NCI-H2081 (cell line): ENCODE results near the gene LRRK1.
"Not testable (repeated sequence)": the region's sequence is repeated elsewhere in the genome, so short reads cannot be mapped to it uniquely, and the experiment has no call there.

Source experiments
- DNase-seq, 2 experiments: peaks; one replicate each; lab custom pipeline; 2025; lab: John Stamatoyannopoulos, UW

LRRK1 gene

GRCh38 chr15:101092867-101093202 is 173.7 kb downstream of the LRRK1 start:
- DNase-seq: no peak

- no peak for DNase-seq
Measured at GRCh38 chr15:101093958-101094357, 174.8 kb downstream of the LRRK1 start.

DNA sequence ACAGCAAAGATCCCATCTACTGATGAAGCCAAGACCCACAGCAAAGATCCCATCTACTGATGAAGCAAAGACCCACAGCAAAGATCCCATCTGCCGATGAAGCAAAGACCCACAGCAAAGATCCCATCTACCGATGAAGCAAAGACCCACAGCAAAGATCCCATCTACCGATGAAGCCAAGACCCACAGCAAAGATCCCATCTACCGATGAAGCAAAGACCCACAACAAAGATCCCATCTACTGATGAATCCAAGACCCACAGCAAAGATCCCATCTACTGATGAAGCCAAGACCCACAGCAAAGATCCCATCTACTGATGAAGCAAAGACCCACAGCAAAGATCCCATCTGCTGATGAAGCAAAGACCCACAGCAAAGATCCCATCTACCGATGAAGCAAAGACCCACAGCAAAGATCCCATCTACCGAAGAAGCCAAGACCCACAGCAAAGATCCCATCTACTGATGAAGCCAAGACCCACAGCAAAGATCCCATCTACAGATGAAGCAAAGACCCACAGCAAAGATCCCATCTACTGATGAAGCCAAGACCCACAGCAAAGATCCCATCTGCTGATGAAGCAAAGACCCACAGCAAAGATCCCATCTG is 176.7 kb downstream of the LRRK1 start:
- not testable (repeated sequence) for DNase-seq

DNA sequence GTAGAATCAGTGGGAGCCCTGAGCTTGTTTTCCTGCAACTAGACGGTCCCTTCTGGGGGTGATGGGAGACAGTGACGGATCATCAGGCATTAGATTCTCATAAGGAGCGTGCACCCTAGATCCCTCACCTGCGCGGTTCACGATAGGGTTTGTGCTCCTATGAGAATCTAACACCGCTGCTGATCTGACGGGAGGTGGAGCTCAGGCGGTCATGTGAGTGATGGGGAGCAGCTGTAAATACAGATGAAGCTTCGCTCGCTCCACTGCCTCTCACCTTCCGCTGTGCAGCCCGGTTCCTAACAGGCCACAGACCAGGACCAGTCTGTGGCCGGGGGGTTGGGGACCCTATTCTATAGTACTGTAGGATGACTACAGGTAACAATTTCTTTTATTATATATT is 178.0 kb downstream of the LRRK1 start:
- no peak for DNase-seq

- no peak for DNase-seq
Measured at GRCh38 chr15:101099183-101099582, 180.0 kb downstream of the LRRK1 start.

GRCh38 chr15:101100118-101100517 is 181.0 kb downstream of the LRRK1 start:
- no peak for DNase-seq

DNA sequence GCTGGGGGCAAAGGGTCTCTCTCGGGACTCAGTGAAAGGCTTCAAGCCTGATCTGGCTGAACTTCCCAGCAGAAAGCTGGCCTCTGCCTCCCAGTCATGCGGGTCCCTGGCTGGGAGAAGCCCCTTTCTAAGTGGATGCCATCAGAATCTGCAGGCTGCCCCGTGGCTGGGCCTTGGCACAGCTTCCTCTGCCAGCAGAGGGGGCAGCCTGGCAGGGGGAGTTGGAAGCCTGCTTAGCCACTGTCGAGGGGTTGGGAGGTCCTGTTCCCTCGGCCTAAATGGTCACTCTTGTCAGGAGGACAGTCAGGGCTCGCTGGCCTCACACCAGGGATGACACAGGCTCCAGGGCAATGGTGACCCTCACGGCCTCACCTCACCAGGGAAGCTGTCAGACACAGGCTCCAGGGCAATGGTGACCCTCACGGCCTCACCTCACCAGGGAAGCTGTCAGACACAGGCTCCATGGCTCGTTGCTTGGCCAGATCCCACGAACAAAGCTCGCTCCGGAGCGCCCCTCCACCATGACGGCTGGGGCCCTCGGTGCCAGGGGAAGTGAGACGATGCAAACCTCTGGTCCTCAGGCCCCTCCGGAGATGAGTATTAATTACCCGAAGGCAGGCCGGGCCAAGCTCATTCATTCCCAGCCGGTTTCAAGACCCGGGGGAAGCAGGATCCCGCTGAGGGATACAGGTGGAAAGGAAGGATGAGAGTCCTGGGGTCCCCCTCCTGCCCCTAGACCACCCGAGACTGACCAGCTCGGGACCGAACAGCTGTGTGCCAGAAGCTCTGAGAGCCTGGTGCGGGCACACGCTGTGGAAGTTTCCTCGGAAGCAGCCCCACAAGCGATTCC is 181.7 kb downstream of the LRRK1 start:
- no peak for DNase-seq

GRCh38 chr15:101101676-101102075 is 182.5 kb downstream of the LRRK1 start:
- DNase-seq: no peak

DNA sequence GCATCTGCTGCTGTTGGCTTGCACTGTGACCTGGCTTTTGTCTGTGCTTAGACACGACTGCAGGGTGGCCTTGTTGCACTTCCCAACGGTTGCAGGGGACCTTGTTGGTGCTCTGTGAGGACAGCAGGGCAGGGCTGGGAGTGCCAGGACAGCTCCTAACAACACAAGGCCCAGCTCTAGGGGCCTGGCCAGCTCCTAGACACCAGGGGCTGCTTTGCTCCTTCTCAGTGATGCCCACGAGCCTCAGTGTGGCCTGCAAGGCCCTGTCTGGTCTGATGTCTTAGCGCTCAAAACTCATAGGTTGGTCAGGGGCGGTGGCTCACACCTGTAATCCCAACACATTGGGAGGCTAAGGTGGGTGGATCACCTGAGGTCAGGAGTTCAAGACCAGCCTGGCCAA is 183.6 kb downstream of the LRRK1 start:
- DNase-seq: no peak

DNA sequence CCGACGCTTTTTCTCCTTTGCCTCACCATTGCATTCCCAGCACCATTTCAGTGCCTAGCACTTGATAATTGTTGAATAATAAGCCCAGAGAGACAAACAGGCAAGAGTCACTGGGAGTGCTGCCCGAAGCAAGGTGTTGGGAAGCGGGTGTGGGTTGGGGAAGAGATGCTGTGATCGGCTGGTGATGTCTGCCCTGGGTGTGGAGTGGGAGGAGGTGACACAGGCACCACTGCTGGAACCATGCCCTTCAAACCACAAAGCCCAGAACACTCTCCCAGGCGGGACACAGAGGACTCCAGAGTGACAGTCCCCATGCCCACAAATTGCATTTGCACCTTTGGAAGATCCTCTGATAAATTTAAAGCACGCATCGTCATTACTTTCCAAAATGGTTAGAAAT is 184.4 kb downstream of the LRRK1 start:
- no peak for DNase-seq

GRCh38 chr15:101104141-101104540 is 185.0 kb downstream of the LRRK1 start:
- no peak for DNase-seq

DNA sequence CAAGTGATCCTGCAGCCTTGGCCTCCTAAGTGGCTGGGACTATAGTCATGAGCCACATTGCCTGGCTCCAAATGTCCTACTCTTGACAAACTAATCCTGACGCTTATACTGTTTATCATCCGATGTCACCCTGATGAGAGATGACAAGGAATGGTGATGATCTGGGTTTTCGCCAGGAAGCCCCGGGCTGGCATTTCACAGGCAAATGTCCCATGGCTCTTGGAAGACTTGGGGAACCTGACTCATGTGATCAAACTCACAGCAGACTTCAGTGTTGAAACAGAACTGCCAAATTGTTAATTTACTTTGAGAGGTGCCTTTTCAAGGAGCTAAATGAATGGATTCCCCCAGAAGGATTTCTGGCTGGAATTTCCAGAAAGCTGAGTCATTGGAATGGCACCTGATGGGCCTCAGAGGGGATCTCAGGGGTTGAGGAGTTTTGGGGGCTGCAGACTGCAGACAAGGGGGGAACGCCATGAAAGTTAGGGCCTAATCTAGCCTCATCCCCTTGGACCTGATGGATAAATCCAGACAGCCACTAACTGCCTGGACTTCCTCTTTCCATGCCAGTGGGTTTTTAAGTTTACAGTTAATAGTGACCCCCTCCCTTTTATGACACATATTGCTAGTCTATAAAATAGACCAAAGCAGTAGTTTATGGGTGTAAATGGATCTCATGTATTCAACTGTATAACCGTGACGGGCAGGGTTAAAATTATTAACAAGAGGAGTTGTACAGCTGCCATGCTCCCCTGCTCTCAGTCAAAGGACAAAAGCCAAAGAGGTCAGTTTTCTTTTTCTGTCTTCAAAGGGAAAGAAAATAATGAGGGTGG is 186.1 kb downstream of the LRRK1 start:
- DNase-seq: no peak

DNA sequence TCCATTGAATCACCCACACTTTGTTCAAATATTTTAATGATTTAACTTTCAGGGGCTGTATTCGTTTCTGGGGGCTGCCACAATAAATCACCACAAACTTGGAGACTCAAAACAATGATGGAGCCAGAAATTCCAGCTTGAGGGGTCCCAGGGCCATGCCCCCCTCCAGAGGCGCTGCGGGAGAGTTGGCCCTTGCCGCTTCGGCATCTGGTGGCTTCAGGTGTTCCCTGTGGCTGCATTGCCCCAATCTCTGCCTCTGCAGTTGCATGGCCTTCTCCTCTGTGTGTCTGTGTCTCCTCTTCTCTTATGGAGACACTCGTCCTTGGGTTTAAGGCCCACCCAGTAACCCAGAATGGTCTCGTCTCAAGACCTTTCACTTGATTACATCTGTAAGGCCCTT is 187.9 kb downstream of the LRRK1 start:
- DNase-seq: no peak

DNA sequence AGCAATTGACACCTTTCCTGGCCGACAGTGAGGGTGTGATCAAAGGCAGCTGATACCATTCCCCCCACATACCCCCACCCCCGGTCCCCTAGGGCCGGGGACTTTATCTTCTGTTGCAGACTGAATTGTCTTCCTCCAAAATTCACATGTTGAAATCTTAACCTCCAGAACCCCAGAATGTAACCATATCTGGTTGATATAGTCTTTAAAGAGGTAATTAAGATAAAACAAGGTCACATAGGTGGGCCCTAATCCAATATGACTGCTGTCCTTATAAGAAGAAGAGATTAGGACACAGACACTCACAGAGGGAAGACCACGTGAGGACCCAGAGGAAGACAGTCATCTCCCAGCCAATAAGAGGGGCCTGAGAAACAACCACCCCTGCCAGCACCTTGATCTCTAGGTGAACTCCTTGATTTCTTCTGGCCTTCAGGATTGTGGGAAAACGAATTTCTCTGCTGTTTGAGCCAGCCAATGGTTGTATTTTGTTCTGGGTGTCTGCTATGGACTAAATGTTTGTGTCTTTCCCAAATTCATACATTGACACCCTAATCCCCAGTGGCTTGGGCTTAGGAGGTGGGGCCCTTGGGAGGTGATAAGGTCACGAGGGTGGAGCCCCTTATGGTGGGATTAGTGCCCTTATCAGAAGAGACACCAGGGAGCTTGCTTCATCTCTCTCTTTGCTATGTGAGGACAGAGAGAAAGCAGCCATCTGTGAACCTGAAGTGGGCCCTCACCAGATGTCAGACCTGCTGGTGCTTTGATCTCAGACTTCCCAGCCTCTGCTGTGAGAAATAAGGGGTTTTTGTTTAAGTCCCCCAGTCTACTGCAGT is 188.7 kb downstream of the LRRK1 start:
- no peak for DNase-seq

- DNase-seq: no peak
Measured at GRCh38 chr15:101108461-101108775, 189.3 kb downstream of the LRRK1 start.

- no peak for DNase-seq
Measured at GRCh38 chr15:101108791-101109190, 189.6 kb downstream of the LRRK1 start.

DNA sequence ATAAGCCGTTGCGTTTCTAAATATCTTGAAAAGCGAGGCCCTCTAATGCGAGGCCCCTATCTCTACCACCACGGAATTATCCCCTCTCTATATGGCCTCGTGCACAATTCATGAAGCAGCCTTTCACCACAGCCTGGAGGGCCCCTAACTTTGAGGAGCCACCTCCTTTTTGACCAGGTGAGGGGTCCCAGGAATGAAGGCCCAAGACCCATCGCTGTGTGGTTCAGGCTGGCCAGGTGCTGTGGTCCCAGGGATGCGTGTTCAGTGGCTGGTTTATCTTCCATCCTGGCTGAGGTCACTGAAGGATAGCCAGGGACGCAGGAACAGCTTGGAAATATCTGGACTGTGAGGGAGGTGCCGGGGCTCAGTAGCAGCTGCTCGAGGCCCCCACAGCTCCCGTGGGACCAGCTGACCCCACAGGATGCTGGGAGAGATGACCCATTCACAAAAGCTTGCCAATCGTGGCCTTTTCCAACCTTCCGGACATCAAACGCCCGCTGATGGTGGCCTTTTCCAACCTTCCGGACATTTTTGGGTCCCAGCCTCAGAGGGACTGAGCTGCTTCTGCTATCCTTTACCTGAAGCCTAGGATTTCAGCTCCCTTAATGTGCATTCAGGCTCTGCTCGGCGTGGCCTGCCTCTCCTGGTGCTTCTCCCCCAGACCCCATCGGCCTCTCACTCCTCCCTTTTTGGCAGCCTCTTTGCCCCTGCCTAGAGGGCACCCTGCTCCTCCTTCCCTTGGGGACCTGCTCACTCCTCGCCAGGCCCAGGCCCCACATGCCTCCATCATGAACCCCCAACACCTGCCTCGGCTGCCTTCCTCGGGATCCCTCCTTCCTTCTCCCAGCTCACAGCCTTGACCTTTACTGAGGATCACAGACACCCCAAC is 191.8 kb downstream of the LRRK1 start:
- DNase-seq: no peak

GRCh38 chr15:101111570-101112262 is 192.6 kb downstream of the LRRK1 start:
- DNase-seq: no peak

- no peak for DNase-seq
Measured at GRCh38 chr15:101112336-101113113, 193.4 kb downstream of the LRRK1 start.
